DMS53 treated with DMSO at 0.1 percent for 48 hours (cell line): ENCODE measurements around the gene SAAL1.
A peak's percentile ranks its signal among the peaks of the same experiment; 100 is the strongest.
"Not testable (repeated sequence)": the region's sequence is repeated elsewhere in the genome, so short reads cannot be mapped to it uniquely, and the experiment has no call there.

Source experiments
- DNase-seq: peaks from one replicate; lab custom pipeline; 2025; ENCODE audit not compliant: unreplicated experiment; lab: John Stamatoyannopoulos, UW

SAAL1 gene

GRCh38 chr11:18105802-18106574 is at the start of gene SAAL1:
TSS of gene SAAL1 (minus strand) at chr11:18106082. CDS start at chr11:18106041, 41 bp downstream.
- DNase-seq = peak; percentile 81

DNA sequence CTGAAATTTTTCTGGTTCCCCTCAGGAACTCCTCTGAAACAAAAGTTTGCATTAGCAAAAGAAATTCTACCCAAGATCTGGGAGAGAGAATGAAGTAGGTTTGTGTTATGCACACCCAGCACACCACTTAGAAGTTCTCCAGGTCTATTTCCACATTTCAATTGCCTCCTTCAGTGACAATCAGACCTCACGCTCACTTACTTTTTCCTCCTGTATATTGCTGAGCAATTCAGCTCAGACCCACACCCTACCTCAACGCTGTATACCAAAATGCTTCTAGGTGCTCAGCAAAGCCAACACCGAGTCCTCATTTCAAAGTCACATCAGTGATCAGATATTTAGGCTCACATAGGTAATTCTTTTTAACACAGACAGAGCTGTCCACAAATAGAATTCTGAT is 45.7 kb upstream of the SAAL1 start:
- DNase-seq = no peak

- no peak for DNase-seq
Observed at GRCh38 chr11:18145837-18146236, 40.0 kb upstream of the SAAL1 start.

GRCh38 chr11:18145025-18145424 is 39.1 kb upstream of the SAAL1 start:
- DNase-seq = no peak

DNA sequence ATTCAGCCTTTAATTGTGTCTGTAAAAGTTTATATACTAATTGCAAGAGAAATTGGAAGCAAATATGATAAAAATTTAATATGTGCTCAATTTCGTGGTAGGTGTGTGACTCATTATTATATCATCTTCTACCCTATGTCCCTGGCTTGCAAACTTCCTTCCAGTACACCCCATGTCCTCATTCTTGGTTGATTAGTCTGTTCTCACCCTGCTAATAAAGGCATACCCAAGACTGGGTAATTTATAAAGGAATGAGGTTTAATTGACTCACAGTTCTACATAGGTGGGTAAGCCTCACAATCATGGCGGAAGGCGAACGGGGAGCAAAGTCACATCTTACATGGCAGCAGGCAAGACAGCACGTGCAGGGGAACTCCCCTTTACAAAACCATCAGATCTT is 38.4 kb upstream of the SAAL1 start:
- DNase-seq = no peak

DNA sequence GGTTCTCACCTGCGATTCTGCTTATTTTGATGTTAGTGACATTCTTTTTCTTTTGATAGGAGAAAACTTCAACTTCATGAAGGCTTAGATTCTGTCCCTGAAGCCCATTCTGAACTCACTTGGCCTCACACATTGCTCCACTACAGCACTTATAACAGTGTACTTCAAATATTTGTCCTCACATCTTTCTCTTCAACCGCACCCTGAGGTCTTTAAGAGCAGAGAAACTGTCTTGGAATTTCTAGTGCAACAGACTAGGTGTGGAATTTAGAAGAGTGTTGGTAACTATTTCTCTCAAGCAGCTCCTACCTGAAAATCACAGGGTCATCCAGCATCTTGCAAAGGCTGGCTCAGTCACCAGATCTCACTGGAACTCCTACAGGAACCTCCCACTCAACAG is 34.3 kb upstream of the SAAL1 start:
- no peak for DNase-seq

- no peak for DNase-seq
Observed at GRCh38 chr11:18137186-18137800, 31.4 kb upstream of the SAAL1 start.

GRCh38 chr11:18135308-18135707 is 29.4 kb upstream of the SAAL1 start:
- no peak for DNase-seq

DNA sequence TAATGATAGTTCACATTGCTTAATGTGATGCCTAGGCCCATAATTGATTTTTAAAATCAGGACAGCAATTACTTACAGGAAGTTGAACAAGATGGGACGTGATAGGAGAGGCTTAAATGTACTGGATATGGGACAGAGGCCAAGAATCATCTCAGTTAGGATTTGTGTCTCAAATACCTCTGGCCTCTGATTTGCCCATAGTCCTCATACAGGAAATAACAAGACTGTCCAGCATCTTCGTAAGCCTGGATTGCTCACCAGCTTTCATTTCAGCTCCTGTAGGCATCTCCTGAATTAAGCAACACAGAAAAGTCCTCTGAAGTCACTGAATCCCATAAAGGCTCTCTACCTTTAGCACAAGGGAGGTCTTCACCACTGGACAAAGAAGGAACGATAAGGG is 26.5 kb upstream of the SAAL1 start, which contains the start of gene MRGPRX3:
MRGPRX3 (plus strand) TSS at position 231 of the 400 bp plus-strand sequence. CDS start 4,632 bp downstream, outside the sequence.
- no peak for DNase-seq

DNA sequence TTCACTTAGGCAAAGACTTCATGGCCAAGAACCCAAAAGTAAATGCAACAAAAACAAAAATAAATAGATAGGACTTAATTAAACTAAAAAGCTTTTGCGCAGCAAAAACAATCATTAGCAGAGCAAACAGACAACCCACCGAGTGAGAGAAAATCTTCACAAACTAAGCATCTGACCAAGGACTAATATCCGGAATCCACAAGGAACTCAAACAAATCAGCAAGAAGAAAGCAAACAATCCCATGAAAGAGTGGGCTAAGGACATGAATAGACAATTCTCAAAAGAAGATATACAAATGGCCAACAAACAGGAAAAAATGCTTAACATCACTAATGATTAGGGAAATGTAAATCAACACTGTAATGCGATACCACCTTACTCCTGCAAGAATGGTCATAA is 25.2 kb upstream of the SAAL1 start:
- not testable (repeated sequence) for DNase-seq

- DNase-seq = not testable (repeated sequence)
Observed at GRCh38 chr11:18121331-18121828, 15.5 kb upstream of the SAAL1 start.

GRCh38 chr11:18115360-18116127 is 9.7 kb upstream of the SAAL1 start:
- DNase-seq = peak; percentile 77

DNA sequence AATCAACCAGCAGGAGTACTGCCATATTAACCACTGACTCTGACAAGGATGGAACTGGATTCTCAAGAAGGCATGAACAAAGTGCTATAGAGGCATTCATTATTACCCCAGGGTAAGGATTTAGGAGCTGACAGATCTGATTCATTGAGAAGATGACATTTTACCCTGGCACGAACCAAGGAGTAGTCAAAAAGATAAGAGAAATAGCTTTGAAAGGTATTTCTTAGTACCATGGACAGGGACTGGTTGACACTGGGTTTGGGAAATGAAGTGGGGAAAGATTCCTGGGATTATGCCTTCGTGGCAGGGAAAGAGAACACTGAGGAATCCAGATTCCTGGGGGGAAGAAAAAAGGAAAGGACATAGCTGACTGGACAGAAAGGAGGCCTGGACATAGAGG is 5.1 kb upstream of the SAAL1 start:
- DNase-seq = no peak

DNA sequence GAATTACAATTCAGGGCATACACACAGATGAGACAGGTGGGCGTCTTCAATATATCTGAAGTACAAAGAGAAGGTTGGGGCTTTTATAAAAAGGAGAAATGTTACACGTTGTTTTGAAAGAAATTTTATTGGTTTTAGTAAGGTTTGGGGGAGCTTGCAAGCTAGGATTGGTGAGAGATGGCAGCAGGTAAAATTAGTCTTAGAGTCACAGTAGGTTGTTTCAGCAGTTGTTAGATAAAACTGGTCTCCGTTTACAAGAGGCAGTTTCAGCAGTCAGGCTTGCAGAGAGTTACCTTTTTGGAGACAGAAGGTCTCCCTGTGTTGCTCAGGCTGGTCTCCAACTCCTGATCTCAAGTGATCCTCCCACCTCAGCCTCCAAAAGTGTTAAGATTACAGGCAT is 2.4 kb upstream of the SAAL1 start:
- DNase-seq = no peak

- DNase-seq = no peak
Observed at GRCh38 chr11:18106688-18107087, 806 bp upstream of the SAAL1 start.

GRCh38 chr11:18105086-18105801 is 638 bp downstream of the SAAL1 start:
- no peak for DNase-seq

DNA sequence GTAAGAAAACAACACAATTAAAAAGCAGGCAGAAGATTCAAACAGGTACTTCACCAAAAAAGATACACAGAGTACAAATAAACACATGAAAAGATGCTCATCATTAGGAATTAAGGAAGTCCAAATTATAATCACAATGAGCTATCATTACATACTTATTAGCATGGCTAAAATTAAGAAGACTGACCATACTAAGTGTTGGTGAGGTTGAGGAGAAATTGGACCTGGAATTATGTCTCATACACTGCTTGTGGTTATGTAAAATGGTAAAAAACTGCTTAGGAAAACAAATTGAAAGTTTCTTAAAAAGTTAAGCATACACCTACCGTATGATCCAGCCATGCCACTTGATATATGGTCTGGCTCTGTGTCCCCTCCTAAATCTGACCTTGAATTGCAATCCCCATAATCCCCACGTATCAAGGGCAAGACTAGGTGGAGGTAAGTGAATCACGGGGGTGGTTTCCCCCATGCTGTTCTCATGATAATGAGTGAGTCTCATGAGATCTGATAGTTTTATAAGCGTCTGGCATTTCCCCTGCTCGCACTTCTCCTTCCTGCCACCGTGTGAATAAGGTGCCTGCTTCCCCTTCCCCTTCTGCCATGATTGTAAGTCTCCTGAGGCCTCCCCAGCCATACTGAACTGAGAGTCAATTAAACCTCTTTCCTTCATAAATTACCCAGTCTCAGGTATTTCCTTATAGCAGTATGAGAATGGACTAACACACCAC is 4.8 kb downstream of the SAAL1 start:
- DNase-seq = no peak

- DNase-seq = no peak
Observed at GRCh38 chr11:18093959-18094358, 11.9 kb downstream of the SAAL1 start.

DNA sequence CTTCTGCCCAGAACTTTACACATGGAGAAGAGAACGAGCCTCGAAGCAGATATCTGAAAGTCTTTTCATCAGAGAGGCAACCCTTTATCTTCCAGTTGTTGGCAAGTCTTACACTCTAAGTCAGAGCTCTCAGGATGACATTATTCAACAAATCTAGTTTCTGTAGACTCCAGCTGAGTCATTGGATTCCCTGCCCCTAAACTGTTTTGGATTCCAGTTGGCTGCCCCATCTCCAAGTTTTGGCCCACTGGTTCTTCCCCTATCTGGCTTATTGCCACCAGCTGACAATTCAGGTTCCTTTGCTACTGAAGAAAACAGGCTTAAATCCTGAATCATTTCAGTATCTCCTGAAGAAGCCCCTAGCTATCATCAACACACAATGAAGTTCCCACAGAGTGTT is 14.2 kb downstream of the SAAL1 start:
- DNase-seq = no peak

- no peak for DNase-seq
Observed at GRCh38 chr11:18088966-18089365, 16.9 kb downstream of the SAAL1 start.
